H9 (cell line): Measurements from ENCODE around the gene GPC6. TPM values are rescaled to one million over a fixed set of nuclear protein-coding genes. Genes with fewer than 3 reads are reported as not detected.

Experiments used
- DNase-seq: peaks from one replicate; pipeline ENCODE4 v3.0.0-alpha.2; 2017
- H2AFZ ChIP-seq: one replicate; pipeline ENCODE4 v1.6.1; 2013; ENCODE audit warnings: mild to moderate bottlenecking, low read length, control low read depth, moderate library complexity
- H2AK5ac ChIP-seq: 2 replicates; pipeline ENCODE4 v1.6.1; 2013; ENCODE audit warnings: low read length, control low read depth, mixed read lengths; ENCODE audit not compliant: insufficient read length
- H2BK120ac ChIP-seq: one replicate; pipeline ENCODE4 v1.6.1; 2013; ENCODE audit warnings: low read depth, mild to moderate bottlenecking, low read length, control low read depth, inconsistent platforms; ENCODE audit not compliant: poor library complexity, severe bottlenecking
- H2BK12ac ChIP-seq: 2 replicates; pipeline ENCODE4 v1.6.1; 2013; ENCODE audit warnings: low read length, control low read depth, mixed read lengths, low read depth; ENCODE audit not compliant: insufficient read length
- H2BK15ac ChIP-seq: 2 replicates; pipeline ENCODE4 v1.6.1; 2013; ENCODE audit warnings: low read depth, low read length, control low read depth
- H2BK20ac ChIP-seq: one replicate; pipeline ENCODE4 v1.6.1; 2013; ENCODE audit warnings: low read depth, mild to moderate bottlenecking, low read length, control low read depth, inconsistent platforms; ENCODE audit not compliant: poor library complexity, severe bottlenecking
- H2BK5ac ChIP-seq: 2 replicates; pipeline ENCODE4 v1.6.1; 2013; ENCODE audit warnings: low read length, control low read depth, mixed read lengths; ENCODE audit not compliant: insufficient read length
- H3K14ac ChIP-seq: 2 replicates; pipeline ENCODE4 v1.6.1; 2013; ENCODE audit warnings: low read length, control low read depth; ENCODE audit not compliant: insufficient read depth
- H3K18ac ChIP-seq: 2 replicates; pipeline ENCODE4 v1.6.1; 2013; ENCODE audit warnings: low read depth, mild to moderate bottlenecking, mixed read lengths, low read length, control low read depth; ENCODE audit not compliant: insufficient read length
- H3K23ac ChIP-seq: 2 replicates; pipeline ENCODE4 v1.6.1; 2013; ENCODE audit warnings: low read length, control low read depth, mixed read lengths, low read depth; ENCODE audit not compliant: insufficient read length
- H3K23me2 ChIP-seq: 2 replicates; pipeline ENCODE4 v1.6.1; 2013; ENCODE audit warnings: low read depth, mild to moderate bottlenecking, mixed read lengths, low read length, control low read depth; ENCODE audit not compliant: insufficient read length, poor library complexity, severe bottlenecking
- H3K27ac ChIP-seq: 2 replicates; pipeline ENCODE4 v1.5.1; 2013; ENCODE audit warnings: low read length, control low read depth, mixed read lengths, low read depth; ENCODE audit not compliant: insufficient read length
- H3K27me3 ChIP-seq: 2 replicates; pipeline ENCODE4 v1.6.1; 2013; ENCODE audit warnings: low read length, control low read depth, inconsistent platforms; ENCODE audit not compliant: insufficient read depth
- H3K4ac ChIP-seq: 2 replicates; pipeline ENCODE4 v1.6.1; 2013; ENCODE audit warnings: low read depth, mild to moderate bottlenecking, control low read depth, inconsistent platforms, low read length, moderate library complexity
- H3K4me1 ChIP-seq: 2 replicates; pipeline ENCODE4 v1.6.1; 2013; ENCODE audit warnings: low read length, control low read depth, inconsistent platforms; ENCODE audit not compliant: insufficient read depth
- H3K4me2 ChIP-seq: 2 replicates; pipeline ENCODE4 v1.6.1; 2013; ENCODE audit warnings: low read length, control low read depth, mixed read lengths; ENCODE audit not compliant: insufficient read length, insufficient read depth
- H3K56ac ChIP-seq: 2 replicates; pipeline ENCODE4 v1.6.1; 2013; ENCODE audit warnings: low read depth, mild to moderate bottlenecking, mixed read lengths, low read length, control low read depth; ENCODE audit not compliant: insufficient read length
- H3K79me1 ChIP-seq: 2 replicates; pipeline ENCODE4 v1.6.1; 2013; ENCODE audit warnings: low read depth, mild to moderate bottlenecking, moderate library complexity, low read length, control low read depth, inconsistent platforms; ENCODE audit not compliant: insufficient read depth, poor library complexity, severe bottlenecking
- H3K79me2 ChIP-seq: 2 replicates; pipeline ENCODE4 v1.6.1; 2013; ENCODE audit warnings: low read length, control low read depth, inconsistent platforms; ENCODE audit not compliant: insufficient read depth
- H3K9ac ChIP-seq: 2 replicates; pipeline ENCODE4 v1.6.1; 2013; ENCODE audit warnings: low read length, control low read depth, mixed read lengths; ENCODE audit not compliant: insufficient read length; ENCODE audit errors: extremely low read depth
- H3K9me3 ChIP-seq: one replicate; pipeline ENCODE4 v1.6.1; 2013; ENCODE audit warnings: low read depth, low read length, inconsistent platforms; ENCODE audit not compliant: control insufficient read depth
- H3T11ph ChIP-seq: one replicate; pipeline ENCODE4 v1.6.1; 2013; ENCODE audit warnings: mild to moderate bottlenecking, low read length, control low read depth, inconsistent platforms
- H4K20me1 ChIP-seq: one replicate; pipeline ENCODE4 v1.6.1; 2013; ENCODE audit not compliant: control insufficient read depth, insufficient read length, insufficient read depth
- H4K5ac ChIP-seq: 2 replicates; pipeline ENCODE4 v1.6.1; 2013; ENCODE audit warnings: low read depth, mild to moderate bottlenecking, mixed read lengths, low read length, control low read depth; ENCODE audit not compliant: insufficient read length
- H4K8ac ChIP-seq: replicated peaks from 2 replicates; pipeline ENCODE4 v1.6.1; 2013; ENCODE audit warnings: low read length, control low read depth, mixed read lengths, low read depth; ENCODE audit not compliant: insufficient read length
- H4K91ac ChIP-seq: 2 replicates; pipeline ENCODE4 v1.6.1; 2013; ENCODE audit warnings: low read depth, mild to moderate bottlenecking, moderate library complexity, mixed read lengths, low read length, control low read depth; ENCODE audit not compliant: insufficient read length
- H3K27ac Mint-ChIP-seq, 3 experiments: 2 replicates in 2 of 3; 3 replicates in 1 of 3; pipeline ENCODE4 v1.8.0; 2020 to 2021; ENCODE audit warnings: mixed read lengths in 3 of 3, mild to moderate bottlenecking in 1 of 3, moderate library complexity in 1 of 3
- H3K27me3 Mint-ChIP-seq: 2 replicates; pipeline ENCODE4 v1.8.0; 2021; ENCODE audit warnings: low read depth, mild to moderate bottlenecking, moderate library complexity, mixed read lengths
- H3K36me3 Mint-ChIP-seq, 3 experiments: 2 replicates in 2 of 3; 3 replicates in 1 of 3; pipeline ENCODE4 v1.8.0; 2020 to 2021; ENCODE audit warnings: low read depth in 3 of 3, mixed read lengths in 3 of 3; ENCODE audit not compliant: insufficient read depth in 1 of 3
- H3K4me1 Mint-ChIP-seq, 2 experiments: 2 replicates each; pipeline ENCODE4 v1.8.0; 2020; ENCODE audit warnings: mixed read lengths in 2 of 2
- H3K4me3 Mint-ChIP-seq, 2 experiments: 2 replicates in 1 of 2; 3 replicates in 1 of 2; pipeline ENCODE4 v1.8.0; 2020 to 2021; ENCODE audit warnings: mild to moderate bottlenecking in 2 of 2, mixed read lengths in 2 of 2, moderate library complexity in 1 of 2
- H3K9me3 Mint-ChIP-seq, 2 experiments: 2 replicates in 1 of 2; 3 replicates in 1 of 2; pipeline ENCODE4 v1.8.0; 2020; ENCODE audit warnings: mild to moderate bottlenecking in 2 of 2, mixed read lengths in 2 of 2, moderate library complexity in 1 of 2
- WGBS: extraction: QIAGEN DNeasy Blood & Tissue Kit; methylation state at CpG from one replicate; pipeline ENCODE4 v1.1.7; 2013; ENCODE audit warnings: missing lambda C conversion rate, low lambda C conversion rate, mixed read lengths; ENCODE audit not compliant: insufficient read length; ENCODE audit errors: extremely low coverage; 5-methylcytosine and 5-hydroxymethylcytosine counted together
- total RNA-seq: library from RNA; stranded (reverse); gene quantifications from 2 replicates; pipeline ENCODE4 v1.2.1, GENCODE V29; 2021
- TF ChIP-seq, protein P1 (sequence below): fragments of 200-600 bp; sonication (generic); conservative IDR thresholded peaks from 3 replicates; pipeline ENCODE4 v1.8.0; 2021; ENCODE audit warnings: antibody characterized with exemption, mild to moderate bottlenecking

GPC6 gene
- total RNA-seq, 1 experiment from 2014 or later: 15.6 TPM

- Histone ChIP-seq H3T11ph (no peak overlapping the region), H3K56ac (no peak overlapping the region), H3K4me1 (no peaks in the 10 kb centered on the region), H3K23me2 (no peaks in the 10 kb centered on the region), H2BK20ac (no peak overlapping the region), H2BK15ac (no peak overlapping the region), H3K4me2 (no peak overlapping the region), H4K8ac (no peak overlapping the region), H4K20me1 (no peaks in the 10 kb centered on the region), H4K91ac (no peak overlapping the region), H3K9ac (no peak overlapping the region), H3K23ac (no peak overlapping the region), H2BK12ac (no peak overlapping the region), H3K9me3 (no peaks in the 10 kb centered on the region), H3K18ac (no peak overlapping the region), H3K14ac (no peak overlapping the region), H3K79me2 (no peaks in the 10 kb centered on the region), H3K27me3 (no peaks in the 10 kb centered on the region), H2BK120ac (no peak overlapping the region), H4K5ac (no peak overlapping the region), H2BK5ac (no peak overlapping the region), H3K4ac (no peak overlapping the region), H2AFZ (no peak overlapping the region), H2AK5ac (no peak overlapping the region), H3K79me1 (no peaks in the 10 kb centered on the region), H3K27ac (no peak overlapping the region)
- Mint-ChIP-seq H3K4me3 (no peak overlapping the region), H3K4me1 (peaks cover 5 to 6% of the 10 kb centered on the region in 2 experiments; a peak in 2 of 4 replicates), H3K36me3 (peaks cover 0 to 4% (median 0%) of the 10 kb centered on the region in 3 experiments; a peak in 2 of 7 replicates), H3K27me3 (no peaks in the 10 kb centered on the region; the same call in 1 of the 2 replicates), H3K27ac (no peak overlapping the region), H3K9me3 (no peaks in the 10 kb centered on the region)
- no CpG with 5 or more reads among the region's 3 CpGs for WGBS
- DNase-seq: no peak
- TF ChIP-seq, protein P1, sequence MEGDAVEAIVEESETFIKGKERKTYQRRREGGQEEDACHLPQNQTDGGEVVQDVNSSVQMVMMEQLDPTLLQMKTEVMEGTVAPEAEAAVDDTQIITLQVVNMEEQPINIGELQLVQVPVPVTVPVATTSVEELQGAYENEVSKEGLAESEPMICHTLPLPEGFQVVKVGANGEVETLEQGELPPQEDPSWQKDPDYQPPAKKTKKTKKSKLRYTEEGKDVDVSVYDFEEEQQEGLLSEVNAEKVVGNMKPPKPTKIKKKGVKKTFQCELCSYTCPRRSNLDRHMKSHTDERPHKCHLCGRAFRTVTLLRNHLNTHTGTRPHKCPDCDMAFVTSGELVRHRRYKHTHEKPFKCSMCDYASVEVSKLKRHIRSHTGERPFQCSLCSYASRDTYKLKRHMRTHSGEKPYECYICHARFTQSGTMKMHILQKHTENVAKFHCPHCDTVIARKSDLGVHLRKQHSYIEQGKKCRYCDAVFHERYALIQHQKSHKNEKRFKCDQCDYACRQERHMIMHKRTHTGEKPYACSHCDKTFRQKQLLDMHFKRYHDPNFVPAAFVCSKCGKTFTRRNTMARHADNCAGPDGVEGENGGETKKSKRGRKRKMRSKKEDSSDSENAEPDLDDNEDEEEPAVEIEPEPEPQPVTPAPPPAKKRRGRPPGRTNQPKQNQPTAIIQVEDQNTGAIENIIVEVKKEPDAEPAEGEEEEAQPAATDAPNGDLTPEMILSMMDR: no peak
Observed at GRCh38 chr13:94267581-94268366, 1041.2 kb downstream of the GPC6 start.
